Endodermal cell (in vitro differentiated cells): ENCODE data around the gene NUFIP1. TPM values are rescaled to one million over a fixed set of nuclear protein-coding genes. Genes with fewer than 3 reads are reported as not detected.

Experiments
- DNase-seq: peaks from one replicate; pipeline ENCODE4 v3.0.0-alpha.2; 2017
- H3K27ac ChIP-seq: 2 replicates; pipeline ENCODE4 v1.5.1; 2013; ENCODE audit warnings: mild to moderate bottlenecking, low read depth, low read length, moderate library complexity
- H3K27me3 ChIP-seq: 2 replicates; pipeline ENCODE4 v1.6.1; 2013; ENCODE audit warnings: mild to moderate bottlenecking, low read length, moderate library complexity; ENCODE audit not compliant: insufficient read depth, control insufficient read depth, poor library complexity, severe bottlenecking
- H3K36me3 ChIP-seq: 2 replicates; pipeline ENCODE4 v1.7.0; 2013; ENCODE audit warnings: mild to moderate bottlenecking, low read length, moderate library complexity; ENCODE audit not compliant: control insufficient read depth, insufficient read depth
- H3K4me1 ChIP-seq: one replicate; pipeline ENCODE4 v1.7.0; 2013; ENCODE audit warnings: low read length; ENCODE audit not compliant: control insufficient read depth, insufficient read depth
- H3K4me3 ChIP-seq: 2 replicates; pipeline ENCODE4 v1.5.1; 2013; ENCODE audit warnings: mild to moderate bottlenecking, low read length, moderate library complexity
- H3K9ac ChIP-seq: 2 replicates; pipeline ENCODE4 v1.6.1; 2013; ENCODE audit warnings: mild to moderate bottlenecking, low read length, moderate library complexity; ENCODE audit not compliant: poor library complexity, severe bottlenecking; ENCODE audit errors: extremely low read depth
- H3K9me3 ChIP-seq: 2 replicates; pipeline ENCODE4 v1.6.1; 2013; ENCODE audit warnings: mild to moderate bottlenecking, low read length, moderate library complexity; ENCODE audit not compliant: control insufficient read depth
- H3K27ac Mint-ChIP-seq: 2 replicates; pipeline ENCODE4 v1.8.0; 2020; ENCODE audit warnings: mixed read lengths
- H3K27me3 Mint-ChIP-seq: 2 replicates; pipeline ENCODE4 v1.8.0; 2021; ENCODE audit warnings: mild to moderate bottlenecking, mixed read lengths; ENCODE audit not compliant: insufficient read depth
- H3K36me3 Mint-ChIP-seq: 2 replicates; pipeline ENCODE4 v1.8.0; 2020; ENCODE audit warnings: low read depth, mixed read lengths
- H3K4me1 Mint-ChIP-seq: 2 replicates; pipeline ENCODE4 v1.8.0; 2020; ENCODE audit warnings: mixed read lengths
- H3K4me3 Mint-ChIP-seq: 2 replicates; pipeline ENCODE4 v1.8.0; 2020; ENCODE audit warnings: mild to moderate bottlenecking, moderate library complexity, mixed read lengths
- H3K9me3 Mint-ChIP-seq: 2 replicates; pipeline ENCODE4 v1.8.0; 2020; ENCODE audit warnings: mild to moderate bottlenecking, mixed read lengths
- CTCF ChIP-seq: fragments of 200-600 bp; sonication (generic); conservative IDR thresholded peaks from 2 replicates; pipeline ENCODE4 v1.5.0; 2021; ENCODE audit warnings: antibody characterized with exemption, mild to moderate bottlenecking
- WGBS, 2 experiments: methylation state at CpG; one replicate each; pipeline versions ENCODE4 v1.1.5 to v1.1.7; 2013; ENCODE audit warnings: missing lambda C conversion rate in 2 of 2, mixed read lengths in 1 of 2; ENCODE audit not compliant: insufficient coverage in 1 of 2, insufficient read length in 1 of 2; 5-methylcytosine and 5-hydroxymethylcytosine counted together
- total RNA-seq, 2 donors: library from RNA; stranded (reverse); fragmentation: NEBNext Ultra II Directional in 1 of 2; extraction: Animal tissue kit (Norgen Biotek cat#: 25700) in 1 of 2; gene quantifications; 2 replicates in 1 of 2; 3 replicates in 1 of 2; pipeline ENCODE4 v1.2.1, GENCODE V29; 2021

The NUFIP1 gene
- total RNA-seq, 2 donors from 2014 or later, result 11.0 to 13.9 TPM

GRCh38 chr13:44930280-44930679 is 59.0 kb downstream of the NUFIP1 start:
- H3K27me3 Mint-ChIP-seq, result no peaks in the 10 kb centered on the region

GRCh38 chr13:44929692-44930091 is 59.6 kb downstream of the NUFIP1 start:
- no peaks in the 10 kb centered on the region for H3K9me3 Mint-ChIP-seq
- Histone ChIP-seq H3K9ac (no peak overlapping the region), H3K27me3 (peaks cover 5% of the 10 kb centered on the region), H3K27ac (no peak overlapping the region), H3K4me1 (no peaks in the 10 kb centered on the region), H3K4me3 (no peak overlapping the region), H3K36me3 (no peaks in the 10 kb centered on the region), H3K9me3 (no peaks in the 10 kb centered on the region)
- no peak overlapping the region for H3K4me3 Mint-ChIP-seq
- no peaks in the 10 kb centered on the region for H3K36me3 Mint-ChIP-seq
- DNase-seq, result no peak
- H3K27me3 Mint-ChIP-seq, result no peaks in the 10 kb centered on the region
- 88 to 97% methylated on average over 3 of the region's 3 CpGs for WGBS, 2 experiments
- peaks cover 24% of the 10 kb centered on the region for H3K4me1 Mint-ChIP-seq
- no peak for TF ChIP-seq CTCF
- no peak overlapping the region for H3K27ac Mint-ChIP-seq

More at GRCh38 chr13:44930280-44930679, 59.0 kb downstream of the NUFIP1 start:
- TF ChIP-seq CTCF, result no peak
- Mint-ChIP-seq H3K4me3 (no peak overlapping the region), H3K9me3 (no peaks in the 10 kb centered on the region), H3K4me1 (peaks cover 24% of the 10 kb centered on the region), H3K27ac (no peak overlapping the region), H3K36me3 (no peaks in the 10 kb centered on the region)
- Histone ChIP-seq H3K27me3 (peaks cover 5% of the 10 kb centered on the region), H3K27ac (no peak overlapping the region), H3K36me3 (no peaks in the 10 kb centered on the region), H3K4me1 (no peaks in the 10 kb centered on the region), H3K9me3 (no peaks in the 10 kb centered on the region), H3K4me3 (no peak overlapping the region), H3K9ac (no peak overlapping the region)
- 74 to 90% methylated on average over 2 to 3 of the region's 3 CpGs for WGBS, 2 experiments
- DNase-seq, result peak; percentile 43

DNA sequence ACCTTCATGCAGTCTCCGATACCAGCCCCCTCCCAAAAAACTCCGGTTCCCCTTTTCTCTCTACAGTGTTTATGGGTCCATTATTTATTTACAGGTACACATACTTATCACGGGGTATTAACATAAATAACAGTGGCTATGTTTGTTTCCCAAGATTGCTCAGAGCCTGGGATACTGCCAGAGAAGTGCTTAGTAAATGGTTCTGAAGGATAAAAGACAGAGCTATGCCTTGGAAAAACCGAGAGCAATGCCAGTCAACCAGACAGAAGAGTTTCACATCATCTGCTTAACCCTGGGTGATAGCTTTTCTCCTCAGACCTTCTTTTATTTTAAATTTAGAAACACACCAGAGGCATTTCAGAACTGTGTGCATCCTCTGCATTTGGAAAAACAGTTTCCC is 61.3 kb downstream of the NUFIP1 start:
- Histone ChIP-seq H3K9me3 (no peaks in the 10 kb centered on the region), H3K27ac (no peak overlapping the region), H3K36me3 (no peaks in the 10 kb centered on the region), H3K4me3 (no peak overlapping the region), H3K9ac (no peak overlapping the region), H3K27me3 (peaks cover 11% of the 10 kb centered on the region), H3K4me1 (no peaks in the 10 kb centered on the region)
- H3K4me3 Mint-ChIP-seq, result no peak overlapping the region
- no peak for TF ChIP-seq CTCF
- peaks cover 19% of the 10 kb centered on the region for H3K4me1 Mint-ChIP-seq
- H3K27me3 Mint-ChIP-seq, result no peaks in the 10 kb centered on the region
- H3K27ac Mint-ChIP-seq, result no peak overlapping the region
- H3K9me3 Mint-ChIP-seq, result no peaks in the 10 kb centered on the region
- no peaks in the 10 kb centered on the region for H3K36me3 Mint-ChIP-seq
- WGBS, 2 experiments, result 67 to 94% methylated on average over 1 to 4 of the region's 4 CpGs
- no peak for DNase-seq
